Nephron (organoid): Measurements from ENCODE around the gene EPB41L4B.

Experiments used
- H3K27ac Mint-ChIP-seq, 3 experiments: 2 replicates each; pipeline ENCODE4 v1.8.0; 2020; ENCODE audit warnings: mixed read lengths in 3 of 3, mild to moderate bottlenecking in 2 of 3, moderate library complexity in 1 of 3
- H3K27me3 Mint-ChIP-seq: 2 replicates; pipeline ENCODE4 v1.8.0; 2021; ENCODE audit warnings: low read depth, mild to moderate bottlenecking, moderate library complexity, mixed read lengths
- H3K36me3 Mint-ChIP-seq: 2 replicates; pipeline ENCODE4 v1.8.0; 2020; ENCODE audit warnings: low read depth, mixed read lengths
- H3K4me1 Mint-ChIP-seq: 2 replicates; pipeline ENCODE4 v1.8.0; 2020; ENCODE audit warnings: mixed read lengths
- H3K4me3 Mint-ChIP-seq, 3 experiments: 2 replicates each; pipeline ENCODE4 v1.8.0; 2020; ENCODE audit warnings: mild to moderate bottlenecking in 3 of 3, mixed read lengths in 3 of 3, moderate library complexity in 2 of 3
- H3K9me3 Mint-ChIP-seq: 2 replicates; pipeline ENCODE4 v1.8.0; 2020; ENCODE audit warnings: mixed read lengths
- CTCF ChIP-seq, 3 experiments: fragments of 200-600 bp; sonication (generic); IDR thresholded peaks; one replicate each; pipeline ENCODE4 v1.5.0; 2021; ENCODE audit warnings: antibody characterized with exemption in 3 of 3; ENCODE audit not compliant: unreplicated experiment in 3 of 3

EPB41L4B gene

GRCh38 chr9:109242014-109242413 lies 78.8 kb downstream of the EPB41L4B start:
- Mint-ChIP-seq H3K36me3 (peaks cover 5% of the 10 kb centered on the region), H3K9me3 (no peaks in the 10 kb centered on the region), H3K4me1 (no peaks in the 10 kb centered on the region), H3K4me3 (no peak overlapping the region), H3K27me3 (peaks cover 18% of the 10 kb centered on the region), H3K27ac (no peak overlapping the region)
- no peak for TF ChIP-seq CTCF (IDR thresholded peaks at IDR 0.05; ENCODE audit: unreplicated experiment in 3 of 3)

GRCh38 chr9:109241207-109241606 lies 79.7 kb downstream of the EPB41L4B start:
- Mint-ChIP-seq H3K27ac (no peak overlapping the region), H3K9me3 (no peaks in the 10 kb centered on the region), H3K36me3 (peaks cover 5% of the 10 kb centered on the region), H3K27me3 (peaks cover 18% of the 10 kb centered on the region), H3K4me1 (no peaks in the 10 kb centered on the region), H3K4me3 (no peak overlapping the region)
- TF ChIP-seq CTCF (IDR thresholded peaks at IDR 0.05; ENCODE audit: unreplicated experiment in 3 of 3), result no peak

GRCh38 chr9:109239240-109239639 lies 81.6 kb downstream of the EPB41L4B start:
- peaks cover 12% of the 10 kb centered on the region for H3K27me3 Mint-ChIP-seq
- no peaks in the 10 kb centered on the region for H3K9me3 Mint-ChIP-seq
- H3K36me3 Mint-ChIP-seq, result peaks cover 5% of the 10 kb centered on the region
- no peak for TF ChIP-seq CTCF (IDR thresholded peaks at IDR 0.05; ENCODE audit: unreplicated experiment in 3 of 3)
- no peak overlapping the region for H3K4me3 Mint-ChIP-seq
- H3K27ac Mint-ChIP-seq, result no peak overlapping the region
- no peaks in the 10 kb centered on the region for H3K4me1 Mint-ChIP-seq

GRCh38 chr9:109238655-109239054 lies 82.2 kb downstream of the EPB41L4B start:
- Mint-ChIP-seq H3K4me1 (no peaks in the 10 kb centered on the region), H3K27ac (no peak overlapping the region), H3K4me3 (no peak overlapping the region), H3K36me3 (peaks cover 5% of the 10 kb centered on the region), H3K27me3 (peaks cover 8% of the 10 kb centered on the region), H3K9me3 (no peaks in the 10 kb centered on the region)
- no peak for TF ChIP-seq CTCF (IDR thresholded peaks at IDR 0.05; ENCODE audit: unreplicated experiment in 3 of 3)

GRCh38 chr9:109238125-109238524 lies 82.7 kb downstream of the EPB41L4B start:
- Mint-ChIP-seq H3K9me3 (no peaks in the 10 kb centered on the region), H3K4me1 (no peaks in the 10 kb centered on the region), H3K4me3 (no peak overlapping the region), H3K27me3 (peaks cover 8% of the 10 kb centered on the region), H3K27ac (no peak overlapping the region), H3K36me3 (peaks cover 5% of the 10 kb centered on the region)
- no peak for TF ChIP-seq CTCF (IDR thresholded peaks at IDR 0.05; ENCODE audit: unreplicated experiment in 3 of 3)

GRCh38 chr9:109232449-109233237 lies 88.2 kb downstream of the EPB41L4B start:
- Mint-ChIP-seq H3K27me3 (peaks cover 14% of the 10 kb centered on the region), H3K4me3 (no peak overlapping the region), H3K36me3 (no peaks in the 10 kb centered on the region), H3K9me3 (no peaks in the 10 kb centered on the region), H3K27ac (peak overlapping the region in 1 of 3 experiments; percentile 23), H3K4me1 (peaks cover 5% of the 10 kb centered on the region)
- no peak for TF ChIP-seq CTCF (IDR thresholded peaks at IDR 0.05; ENCODE audit: unreplicated experiment in 3 of 3)
